ENCODE measurements around the gene RUNDC1.

DNA sequence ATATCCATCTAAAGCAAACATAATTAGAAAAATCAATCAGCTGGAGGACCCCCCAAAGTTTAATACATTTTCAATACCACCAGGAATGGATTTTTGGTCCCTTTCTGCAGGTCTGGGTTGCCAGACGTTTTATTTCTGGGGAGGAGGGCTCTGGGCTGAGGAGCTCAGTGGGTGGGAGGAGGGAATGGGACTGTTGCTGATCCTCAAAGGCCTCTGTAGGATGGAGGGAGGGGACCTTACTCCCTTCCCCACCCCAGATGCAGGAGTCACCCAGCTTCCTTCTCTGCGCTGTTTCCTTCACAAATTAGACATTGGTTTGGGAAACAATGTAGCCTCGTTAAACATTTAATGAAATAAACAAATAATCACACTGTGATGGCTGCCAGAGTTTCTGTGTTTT lies 51.3 kb downstream of the RUNDC1 start:
- TF ChIP-seq, protein P1, sequence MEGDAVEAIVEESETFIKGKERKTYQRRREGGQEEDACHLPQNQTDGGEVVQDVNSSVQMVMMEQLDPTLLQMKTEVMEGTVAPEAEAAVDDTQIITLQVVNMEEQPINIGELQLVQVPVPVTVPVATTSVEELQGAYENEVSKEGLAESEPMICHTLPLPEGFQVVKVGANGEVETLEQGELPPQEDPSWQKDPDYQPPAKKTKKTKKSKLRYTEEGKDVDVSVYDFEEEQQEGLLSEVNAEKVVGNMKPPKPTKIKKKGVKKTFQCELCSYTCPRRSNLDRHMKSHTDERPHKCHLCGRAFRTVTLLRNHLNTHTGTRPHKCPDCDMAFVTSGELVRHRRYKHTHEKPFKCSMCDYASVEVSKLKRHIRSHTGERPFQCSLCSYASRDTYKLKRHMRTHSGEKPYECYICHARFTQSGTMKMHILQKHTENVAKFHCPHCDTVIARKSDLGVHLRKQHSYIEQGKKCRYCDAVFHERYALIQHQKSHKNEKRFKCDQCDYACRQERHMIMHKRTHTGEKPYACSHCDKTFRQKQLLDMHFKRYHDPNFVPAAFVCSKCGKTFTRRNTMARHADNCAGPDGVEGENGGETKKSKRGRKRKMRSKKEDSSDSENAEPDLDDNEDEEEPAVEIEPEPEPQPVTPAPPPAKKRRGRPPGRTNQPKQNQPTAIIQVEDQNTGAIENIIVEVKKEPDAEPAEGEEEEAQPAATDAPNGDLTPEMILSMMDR (conservative IDR thresholded peaks at IDR 0.05): no peak
- no peak for TF ChIP-seq ZFX (IDR thresholded peaks at IDR 0.05)

Measured in C4-2B (cell line).